ENCODE measurements around the gene THRA.

THRA gene

GRCh38 chr17:40095351-40095943, 32.7 kb downstream of the THRA start:
- TF ChIP-seq CTCF (IDR thresholded peaks at IDR 0.05; ENCODE audit: borderline replicate concordance, control extremely low read depth, extremely low read depth, insufficient read depth, missing control alignments) = no peak
- DNase-seq (ENCODE audit: low spot score) = no peak

GRCh38 chr17:40095944-40096791, 33.4 kb downstream of the THRA start:
- no peak for TF ChIP-seq CTCF (IDR thresholded peaks at IDR 0.05; ENCODE audit: borderline replicate concordance, control extremely low read depth, extremely low read depth, insufficient read depth, missing control alignments)
- DNase-seq (ENCODE audit: low spot score) = peak; percentile 95
- in situ Hi-C loops (cut with MboI; ENCODE audit: low sequenced_read_pairs, unreplicated experiment) = no loop called here

More at GRCh38 chr17:40095351-40095943, 32.7 kb downstream of the THRA start:
- in situ Hi-C loops (cut with MboI; ENCODE audit: low sequenced_read_pairs, unreplicated experiment) = no loop called here

- no peak for TF ChIP-seq CTCF (IDR thresholded peaks at IDR 0.05; ENCODE audit: borderline replicate concordance, control extremely low read depth, extremely low read depth, insufficient read depth, missing control alignments)
- in situ Hi-C loops (cut with MboI; ENCODE audit: low sequenced_read_pairs, unreplicated experiment) = no loop called here
- no peak for DNase-seq (ENCODE audit: low spot score)
Measured at GRCh38 chr17:40097087-40097486, 34.3 kb downstream of the THRA start.

GRCh38 chr17:40097931-40098845, 35.4 kb downstream of the THRA start:
- no peak for TF ChIP-seq CTCF (IDR thresholded peaks at IDR 0.05; ENCODE audit: borderline replicate concordance, control extremely low read depth, extremely low read depth, insufficient read depth, missing control alignments)
- in situ Hi-C loops (cut with MboI; ENCODE audit: low sequenced_read_pairs, unreplicated experiment) = no loop called here
- no peak for DNase-seq (ENCODE audit: low spot score)

GRCh38 chr17:40098846-40099618, 36.3 kb downstream of the THRA start:
- in situ Hi-C loops (cut with MboI; ENCODE audit: low sequenced_read_pairs, unreplicated experiment) = no loop called here
- peak; percentile 96 for DNase-seq (ENCODE audit: low spot score)
- TF ChIP-seq CTCF (IDR thresholded peaks at IDR 0.05; ENCODE audit: borderline replicate concordance, control extremely low read depth, extremely low read depth, insufficient read depth, missing control alignments) = no peak
